NOMO-1 treated with DMSO at 0.1 percent for 48 hours (cell line): Measurements from ENCODE around the gene TRIM37.
A peak's percentile ranks its signal among the peaks of the same experiment; 100 is the strongest.
"Not testable (repeated sequence)": the region's sequence is repeated elsewhere in the genome, so short reads cannot be mapped to it uniquely, and the experiment has no call there.

Experiments
- DNase-seq: peaks from one replicate; lab custom pipeline; 2025; ENCODE audit not compliant: unreplicated experiment; lab: John Stamatoyannopoulos, UW

Gene TRIM37

GRCh38 chr17:59106463-59107305 lies at the start of gene TRIM37:
TSS of gene TRIM37 (minus strand) at chr17:59106880. CDS start at chr17:59106461, 419 bp downstream.
- DNase-seq: peak; percentile 96

DNA sequence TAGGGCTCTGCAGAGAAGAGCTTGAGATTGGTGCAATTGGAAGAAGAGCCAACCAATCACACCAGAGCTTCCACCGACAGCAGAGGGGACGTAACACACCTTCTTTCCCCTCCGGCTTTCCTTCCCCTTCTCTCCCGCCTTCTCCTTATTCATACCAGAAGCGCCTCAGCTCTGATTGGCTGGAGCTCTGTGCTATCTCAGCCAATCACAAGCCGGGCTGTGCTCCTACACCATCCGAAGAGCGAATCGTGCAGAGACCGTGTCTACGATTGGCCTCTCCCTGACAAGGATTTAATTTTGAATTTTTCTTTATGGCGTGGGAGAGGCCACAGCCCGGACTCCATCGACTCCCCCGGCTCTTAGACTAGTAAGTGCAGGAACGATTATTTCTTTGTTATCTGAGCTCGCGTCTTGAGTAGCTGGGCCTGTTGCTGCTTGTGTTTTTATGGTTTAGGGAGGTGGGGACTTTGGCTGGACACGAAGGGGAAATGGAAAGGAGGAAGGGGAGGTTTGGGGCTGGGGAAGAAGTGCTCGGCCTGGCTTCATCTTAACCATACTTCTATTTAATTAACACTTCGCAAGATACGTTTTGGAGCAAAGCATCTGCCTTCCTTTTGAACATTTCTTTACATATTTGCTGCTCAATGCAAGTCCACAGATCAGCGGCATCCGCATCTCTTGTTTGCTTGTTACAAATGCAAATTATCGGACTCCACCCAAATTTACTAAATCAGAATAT lies 48.9 kb upstream of the TRIM37 start, which contains the start of gene PRR11:
Gene PRR11 (plus strand): TSS at position 308 of the 739 bp plus-strand sequence. CDS start 14,007 bp downstream, outside the sequence.
- DNase-seq: peak; percentile 100

DNA sequence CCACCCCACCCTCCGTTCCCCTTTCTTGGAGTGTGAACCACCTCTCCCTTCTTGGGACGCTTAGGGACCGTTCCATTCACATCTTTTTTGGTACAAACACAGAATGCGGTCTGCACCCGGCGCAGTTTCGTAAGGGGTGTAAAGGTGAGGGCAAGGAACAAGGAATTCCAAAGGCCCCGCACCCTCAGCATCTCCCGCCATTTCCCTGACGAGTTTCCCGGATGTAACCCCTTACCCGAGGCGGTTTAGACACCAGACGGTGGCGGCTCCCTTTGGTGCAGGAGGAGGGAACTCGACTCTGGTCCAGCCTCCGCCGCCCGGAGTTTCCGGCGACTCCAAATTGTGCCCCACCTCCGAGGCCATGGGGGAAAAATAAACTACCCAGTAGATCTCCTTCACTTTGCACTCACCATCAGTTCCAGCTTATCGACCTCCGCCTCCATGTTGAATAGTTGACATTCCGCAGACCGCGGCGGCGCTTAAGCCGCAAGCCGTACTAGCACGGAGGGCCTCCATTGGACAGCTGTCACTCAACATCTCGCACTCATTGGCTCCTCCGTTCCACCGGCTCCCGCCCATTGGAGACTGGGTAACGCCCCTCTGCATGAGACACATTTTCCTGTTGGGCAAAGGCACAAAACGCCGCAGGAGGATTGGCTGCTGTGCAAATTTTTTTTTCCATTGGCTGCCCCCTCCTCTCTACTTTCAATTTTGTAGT lies 48.2 kb upstream of the TRIM37 start, which contains the start of gene SKA2:
Gene SKA2 (minus strand): TSS at position 466 of the 718 bp plus-strand sequence. CDS start 23 bp downstream, at position 443.
- DNase-seq: peak; percentile 100

DNA sequence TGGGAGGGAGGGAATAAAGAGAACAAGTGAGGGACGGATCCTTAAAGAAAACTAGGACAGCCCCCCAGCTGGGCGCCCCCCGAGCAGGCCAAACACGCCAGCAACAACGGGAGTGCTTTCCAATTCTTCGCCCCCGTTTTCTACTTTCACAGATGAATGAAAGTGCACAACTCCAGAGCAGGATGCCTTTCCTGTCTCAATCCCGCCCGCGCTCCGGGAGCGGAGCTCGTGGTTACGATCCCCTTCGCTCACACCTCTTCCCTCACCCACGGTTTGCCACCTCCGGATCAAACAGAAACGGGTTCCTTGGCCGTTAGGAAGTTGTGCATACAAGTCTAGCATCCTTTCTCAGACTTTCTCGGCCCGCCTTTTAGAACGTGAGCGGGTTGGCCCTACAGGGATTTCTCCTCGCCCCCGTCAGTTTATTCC lies 47.6 kb upstream of the TRIM37 start:
- no peak for DNase-seq

- no peak for DNase-seq
Measured at GRCh38 chr17:59152925-59153324, 46.2 kb upstream of the TRIM37 start.

DNA sequence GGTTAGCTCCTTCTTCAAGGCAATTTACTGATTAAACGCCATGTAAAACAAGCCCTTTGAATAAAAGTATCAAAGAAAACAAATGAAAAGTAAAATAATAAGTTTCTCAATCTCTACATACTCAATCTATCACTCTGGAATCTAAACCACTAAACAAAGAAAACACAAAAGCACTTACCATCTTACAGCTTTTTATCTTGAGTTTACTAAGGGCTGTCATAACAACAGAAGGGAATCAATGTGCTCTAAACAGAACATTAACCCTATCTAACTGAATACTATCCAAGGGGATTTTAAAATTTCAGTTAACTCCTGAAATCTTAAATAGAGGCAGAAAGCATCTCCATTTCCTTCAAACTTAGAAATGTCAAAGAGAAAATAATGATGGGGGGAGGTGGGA lies 44.9 kb upstream of the TRIM37 start:
- DNase-seq: no peak

DNA sequence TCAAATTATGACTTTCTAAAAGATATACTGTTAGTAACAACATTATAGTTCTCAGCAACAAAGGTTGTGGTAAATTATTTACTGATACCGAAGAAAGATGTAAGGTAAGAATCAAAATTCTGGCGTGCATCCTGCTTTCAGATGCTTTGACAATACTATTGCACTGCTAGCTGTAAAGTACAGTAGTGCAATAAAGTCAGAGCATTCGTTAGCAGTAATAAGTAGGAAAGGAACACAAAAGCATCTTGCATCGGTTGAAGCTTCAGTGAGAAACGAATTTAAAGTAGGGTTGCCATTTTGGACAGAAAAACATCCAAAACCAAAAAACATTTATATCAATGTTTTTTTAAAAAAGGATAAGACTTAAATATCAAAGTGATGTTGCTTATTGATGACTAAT lies 44.3 kb upstream of the TRIM37 start:
- DNase-seq: no peak

DNA sequence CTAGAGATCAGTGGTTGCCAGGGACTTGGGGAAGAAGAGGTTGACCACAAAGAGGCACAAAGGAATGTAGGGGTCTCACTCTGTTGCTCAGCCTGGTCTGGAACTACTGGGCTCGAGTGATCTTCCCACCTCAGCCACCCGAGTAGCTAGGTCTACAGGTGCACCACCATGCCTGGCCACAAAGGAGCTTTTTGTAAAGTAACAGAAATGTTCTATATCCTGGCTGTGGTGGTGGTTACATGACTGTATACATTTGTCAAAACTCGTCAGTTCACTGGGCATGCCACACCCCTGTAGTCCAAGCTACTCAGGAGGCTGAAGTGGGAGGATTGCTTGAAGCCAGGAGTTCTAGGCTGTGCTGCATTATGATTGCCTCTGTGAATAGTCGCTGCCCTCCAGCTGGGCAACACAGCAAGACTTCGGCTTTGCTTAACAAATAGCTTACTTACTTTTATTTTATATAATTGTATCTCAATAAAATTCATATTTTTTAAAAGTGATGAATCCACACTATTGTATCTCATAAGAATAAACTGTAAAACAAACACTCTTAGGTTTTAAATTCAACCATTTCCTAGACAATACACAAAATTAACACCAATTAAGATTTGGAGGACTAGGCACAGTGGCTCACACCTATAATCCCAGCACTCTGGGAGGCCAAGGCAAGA lies 43.3 kb upstream of the TRIM37 start:
- DNase-seq: no peak

DNA sequence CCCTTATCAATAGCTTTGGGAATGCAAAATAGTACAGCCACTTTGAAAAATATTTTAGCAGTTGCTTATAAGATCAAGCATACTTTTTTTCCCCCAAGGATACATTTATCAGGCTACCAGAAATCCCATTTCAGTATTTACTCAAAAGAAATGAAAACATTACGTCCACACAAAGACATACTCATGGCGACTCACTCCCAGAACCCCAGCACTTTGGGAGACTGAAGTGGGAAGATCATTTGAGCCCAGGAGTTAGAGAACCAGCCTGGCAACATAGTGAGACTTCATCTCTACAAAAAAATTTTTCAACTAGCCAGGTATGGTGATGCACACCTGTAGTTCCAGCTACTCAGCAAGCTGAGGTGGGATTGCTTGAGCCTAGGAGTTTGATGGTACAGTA lies 42.4 kb upstream of the TRIM37 start:
- DNase-seq: no peak

DNA sequence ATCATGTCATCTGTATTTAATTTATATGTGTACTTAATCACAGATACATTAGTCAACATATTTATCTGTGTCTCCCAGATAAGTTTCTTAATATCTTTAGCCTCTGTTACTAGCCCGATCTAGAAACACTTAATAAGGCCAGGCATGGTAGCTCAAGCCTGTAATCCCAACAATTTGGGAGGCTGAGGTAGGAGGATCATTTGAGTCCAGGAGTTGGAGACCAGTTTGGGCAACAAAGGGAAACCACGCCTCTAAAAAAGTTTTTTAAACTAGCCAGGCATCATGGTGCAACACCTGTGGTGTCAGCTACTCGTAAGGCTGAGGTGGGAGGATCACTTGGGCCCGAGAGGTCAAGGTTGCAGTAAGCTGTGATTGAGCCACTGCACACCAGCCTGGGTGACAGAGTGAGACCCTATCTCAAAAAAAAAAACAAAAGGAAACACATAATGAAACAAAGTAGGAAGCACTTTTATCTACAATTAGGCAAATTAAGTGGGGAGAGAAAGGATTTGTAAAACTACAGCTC lies 39.0 kb upstream of the TRIM37 start:
- DNase-seq: no peak

DNA sequence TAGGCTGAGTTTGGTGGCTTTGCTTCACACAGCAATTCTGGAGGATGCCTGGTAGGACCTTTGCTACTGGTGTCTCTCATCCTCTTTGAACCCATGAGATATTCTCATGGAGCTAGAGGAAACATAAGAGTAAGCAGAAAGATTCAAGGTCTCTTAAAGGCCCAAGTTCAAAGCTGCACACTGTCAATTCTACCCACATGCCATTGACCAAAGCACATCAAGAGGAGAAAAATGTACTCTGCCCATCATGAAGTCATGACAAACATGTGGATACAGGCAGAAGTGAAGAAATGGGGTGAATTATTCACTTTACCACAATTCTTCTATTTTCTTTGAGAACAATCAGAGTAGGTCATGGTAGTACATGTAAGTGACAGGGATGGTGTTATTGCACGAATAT lies 35.2 kb upstream of the TRIM37 start:
- no peak for DNase-seq

DNA sequence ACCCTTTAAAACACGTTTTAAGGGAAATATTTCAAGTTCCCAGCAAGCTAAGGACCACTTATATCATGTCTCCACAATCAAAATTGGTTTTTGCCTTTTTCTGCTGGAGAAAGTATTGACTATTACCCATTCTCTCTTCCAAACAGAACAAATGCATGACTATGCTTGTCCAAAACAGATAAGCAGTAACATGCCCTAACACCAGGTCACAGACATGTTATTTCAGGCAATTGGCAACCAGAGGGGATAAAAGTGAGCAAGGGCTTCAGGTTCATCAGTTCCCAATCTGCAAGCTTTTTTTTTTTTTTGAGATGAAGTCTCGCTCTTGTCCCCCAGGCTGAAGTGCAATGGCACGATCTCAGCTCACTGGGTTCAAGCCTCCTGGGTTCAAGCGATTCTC lies 33.3 kb upstream of the TRIM37 start:
- DNase-seq: no peak

DNA sequence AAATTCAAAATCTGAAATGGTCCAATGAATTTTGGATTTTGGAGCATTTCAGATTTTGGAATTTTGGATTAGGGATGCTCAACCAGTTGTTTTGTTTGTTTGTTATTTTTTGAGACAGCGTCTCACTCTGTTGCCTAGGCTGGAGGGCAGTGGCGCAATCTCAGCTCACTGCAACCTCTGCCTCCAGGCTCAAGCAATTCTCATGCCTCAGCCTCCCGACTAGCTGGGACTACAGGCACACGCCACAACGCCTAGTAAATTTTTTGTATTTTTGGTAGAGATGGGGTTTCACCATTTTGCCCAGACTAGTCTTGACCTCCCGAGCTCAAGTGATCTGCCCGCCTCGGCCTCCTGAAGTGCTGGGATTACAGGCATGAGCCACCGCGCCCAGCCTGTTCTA lies 31.7 kb upstream of the TRIM37 start:
- DNase-seq: not testable (repeated sequence)

GRCh38 chr17:59131131-59131530 lies 24.5 kb upstream of the TRIM37 start:
- DNase-seq: no peak

GRCh38 chr17:59129814-59130213 lies 23.1 kb upstream of the TRIM37 start:
- DNase-seq: no peak

DNA sequence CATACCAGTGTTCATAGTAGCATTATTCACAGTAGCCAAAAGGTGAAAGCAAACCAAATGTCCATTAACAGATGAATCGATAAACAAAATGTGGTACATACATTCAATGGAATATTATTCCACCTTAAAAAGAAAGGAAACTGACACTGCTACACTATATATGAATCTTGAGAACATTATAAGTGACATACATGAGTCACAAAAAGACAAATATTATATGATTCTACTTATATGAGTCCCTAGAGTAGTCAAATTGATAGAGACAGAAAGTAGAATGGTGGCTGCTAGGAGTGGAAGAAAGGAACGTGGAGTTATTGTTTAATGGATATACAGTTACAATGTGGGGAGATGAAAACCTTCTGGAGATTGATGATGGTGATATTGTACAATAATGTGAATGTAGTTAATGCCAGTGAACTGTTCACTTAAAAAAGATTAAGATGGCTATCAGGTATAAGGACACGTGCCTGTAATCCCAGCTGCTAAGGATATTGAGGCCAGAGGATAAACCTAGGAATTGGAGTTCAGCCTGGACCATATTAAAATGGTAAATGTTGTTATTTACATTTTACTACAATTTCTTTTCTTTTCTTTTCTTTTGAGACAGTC lies 20.2 kb upstream of the TRIM37 start:
- no peak for DNase-seq

GRCh38 chr17:59124665-59125064 lies 18.0 kb upstream of the TRIM37 start:
- no peak for DNase-seq

- no peak for DNase-seq
Measured at GRCh38 chr17:59121901-59122480, 15.3 kb upstream of the TRIM37 start.

GRCh38 chr17:59115474-59115873 lies 8.8 kb upstream of the TRIM37 start:
- DNase-seq: no peak

DNA sequence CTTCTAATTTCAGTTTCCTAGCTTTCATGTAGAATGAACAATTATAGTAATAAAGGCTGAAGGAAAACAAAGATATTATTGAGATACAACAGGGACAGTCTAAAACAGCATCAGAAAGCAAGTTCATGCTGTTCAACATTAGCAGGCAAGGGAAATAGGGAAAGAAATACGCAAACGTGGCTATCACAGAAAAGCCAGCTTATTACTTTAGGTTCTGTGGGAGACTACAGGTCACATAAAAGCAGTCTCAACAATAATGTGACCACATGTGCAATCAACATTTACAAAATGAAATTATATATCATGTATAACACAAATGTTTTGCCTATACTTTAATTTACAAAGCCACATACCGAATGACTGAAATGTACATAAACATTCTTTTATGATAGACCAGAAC lies 4.9 kb upstream of the TRIM37 start:
- no peak for DNase-seq
